GM12873 (cell line): ENCODE data around the gene PRDM13.

Experiments
- TF ChIP-seq, protein P1 (sequence below): IDR thresholded peaks from 2 replicates; pipeline ENCODE4 v1.5.1; 2012; ENCODE audit warnings: low read depth, mild to moderate bottlenecking, moderate library complexity, low read length, control low read depth; ENCODE audit not compliant: insufficient read depth; ENCODE audit errors: missing control alignments

PRDM13 gene

DNA sequence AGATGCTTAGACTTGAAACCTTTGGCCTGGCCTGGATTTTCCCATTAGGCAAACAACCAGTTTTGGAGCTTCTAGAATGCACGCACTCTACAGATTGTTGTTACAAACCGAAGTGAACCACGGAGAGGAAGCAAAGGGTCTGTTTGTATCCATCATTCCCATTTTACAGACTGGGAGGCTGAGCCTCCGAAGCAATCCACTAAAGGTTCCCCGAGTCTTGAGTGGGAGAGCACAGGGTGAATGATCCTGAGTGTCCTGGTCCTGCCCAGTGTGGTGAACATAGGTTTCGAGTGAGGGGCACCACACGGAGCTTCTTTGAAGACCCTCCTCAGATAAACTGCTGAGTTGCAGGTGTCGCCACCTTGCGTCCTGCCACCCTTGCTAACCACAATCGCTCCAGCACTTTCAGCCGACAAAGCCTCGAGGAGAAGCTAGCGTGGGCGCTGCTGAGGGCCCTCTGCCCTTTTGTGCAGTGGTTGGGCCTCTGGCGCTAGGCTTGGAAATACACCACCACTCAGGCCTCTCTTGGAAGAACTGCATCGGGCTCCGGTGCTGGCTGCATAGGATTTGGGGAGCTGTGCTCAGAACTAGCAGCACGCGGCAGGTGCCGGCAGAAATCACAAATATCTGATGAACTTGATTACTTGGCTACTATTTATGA lies 1.4 kb upstream of the PRDM13 start:
- TF ChIP-seq, protein P1, sequence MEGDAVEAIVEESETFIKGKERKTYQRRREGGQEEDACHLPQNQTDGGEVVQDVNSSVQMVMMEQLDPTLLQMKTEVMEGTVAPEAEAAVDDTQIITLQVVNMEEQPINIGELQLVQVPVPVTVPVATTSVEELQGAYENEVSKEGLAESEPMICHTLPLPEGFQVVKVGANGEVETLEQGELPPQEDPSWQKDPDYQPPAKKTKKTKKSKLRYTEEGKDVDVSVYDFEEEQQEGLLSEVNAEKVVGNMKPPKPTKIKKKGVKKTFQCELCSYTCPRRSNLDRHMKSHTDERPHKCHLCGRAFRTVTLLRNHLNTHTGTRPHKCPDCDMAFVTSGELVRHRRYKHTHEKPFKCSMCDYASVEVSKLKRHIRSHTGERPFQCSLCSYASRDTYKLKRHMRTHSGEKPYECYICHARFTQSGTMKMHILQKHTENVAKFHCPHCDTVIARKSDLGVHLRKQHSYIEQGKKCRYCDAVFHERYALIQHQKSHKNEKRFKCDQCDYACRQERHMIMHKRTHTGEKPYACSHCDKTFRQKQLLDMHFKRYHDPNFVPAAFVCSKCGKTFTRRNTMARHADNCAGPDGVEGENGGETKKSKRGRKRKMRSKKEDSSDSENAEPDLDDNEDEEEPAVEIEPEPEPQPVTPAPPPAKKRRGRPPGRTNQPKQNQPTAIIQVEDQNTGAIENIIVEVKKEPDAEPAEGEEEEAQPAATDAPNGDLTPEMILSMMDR: peak; percentile 29

DNA sequence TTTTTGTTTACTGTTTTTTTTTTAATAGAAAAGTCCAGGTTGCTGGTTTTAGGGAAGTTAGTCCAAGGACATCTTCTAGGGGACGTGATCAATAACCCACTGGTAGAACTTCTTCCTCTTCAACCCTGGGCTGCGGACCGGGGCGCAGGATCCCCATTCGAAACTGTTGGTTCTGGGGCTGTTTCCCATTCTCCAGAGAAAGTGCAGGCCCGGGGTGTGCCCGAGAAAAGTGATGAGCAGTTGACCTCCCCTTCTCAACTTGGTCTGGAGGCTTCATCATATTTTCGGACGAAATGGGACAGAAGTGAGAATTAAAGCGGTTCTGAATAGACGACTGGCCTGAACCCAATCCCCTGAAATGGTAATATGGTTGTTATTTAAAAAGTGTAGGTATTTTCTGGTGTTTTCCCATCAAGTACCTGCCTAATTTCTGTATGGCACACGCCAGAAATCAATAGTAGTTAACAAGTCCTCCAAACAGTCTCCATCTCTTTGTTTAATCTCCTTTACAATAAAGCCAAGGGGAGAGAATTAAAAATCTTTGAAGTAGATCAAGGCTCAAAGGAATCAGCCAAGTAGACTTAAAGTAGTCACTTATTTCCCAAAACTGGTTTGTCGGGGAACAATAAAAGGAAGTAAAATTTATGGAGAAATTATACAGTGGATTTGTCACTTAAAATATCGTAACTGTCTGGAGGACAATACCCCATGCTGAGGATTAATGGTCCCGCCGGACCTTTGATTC lies 550 bp upstream of the PRDM13 start:
- TF ChIP-seq, protein P1: no peak

DNA sequence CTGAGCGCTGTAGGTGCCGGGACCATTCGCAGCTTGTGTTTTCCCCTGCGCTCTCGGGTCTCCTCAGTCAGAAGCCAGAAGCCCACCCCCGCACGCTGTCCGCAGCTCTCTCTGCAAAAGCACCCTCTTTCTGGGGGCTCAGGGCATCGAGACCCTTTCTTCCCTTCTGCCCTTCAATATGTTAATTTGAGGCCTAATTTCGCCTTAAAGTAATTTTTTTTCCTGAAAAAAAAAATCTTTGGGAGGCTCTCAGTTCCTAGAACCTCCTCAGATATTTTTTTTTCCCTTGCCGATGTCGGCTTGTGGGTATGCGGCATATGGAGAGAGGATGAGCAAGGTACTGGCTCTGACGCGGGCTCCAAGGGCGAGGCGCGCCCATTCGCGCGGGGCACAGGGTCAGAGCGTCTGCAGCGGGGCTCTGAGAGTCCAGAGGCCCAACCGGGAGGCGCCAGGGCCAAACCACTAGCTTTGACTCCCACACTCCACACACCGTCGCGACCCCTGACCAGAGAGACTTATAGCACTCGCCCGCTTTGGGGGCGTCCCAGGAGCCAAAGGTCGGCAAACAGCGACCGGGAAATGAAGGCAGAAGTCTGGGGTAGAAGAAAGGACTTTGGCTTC lies 893 bp downstream of the PRDM13 start:
- TF ChIP-seq, protein P1: no peak

DNA sequence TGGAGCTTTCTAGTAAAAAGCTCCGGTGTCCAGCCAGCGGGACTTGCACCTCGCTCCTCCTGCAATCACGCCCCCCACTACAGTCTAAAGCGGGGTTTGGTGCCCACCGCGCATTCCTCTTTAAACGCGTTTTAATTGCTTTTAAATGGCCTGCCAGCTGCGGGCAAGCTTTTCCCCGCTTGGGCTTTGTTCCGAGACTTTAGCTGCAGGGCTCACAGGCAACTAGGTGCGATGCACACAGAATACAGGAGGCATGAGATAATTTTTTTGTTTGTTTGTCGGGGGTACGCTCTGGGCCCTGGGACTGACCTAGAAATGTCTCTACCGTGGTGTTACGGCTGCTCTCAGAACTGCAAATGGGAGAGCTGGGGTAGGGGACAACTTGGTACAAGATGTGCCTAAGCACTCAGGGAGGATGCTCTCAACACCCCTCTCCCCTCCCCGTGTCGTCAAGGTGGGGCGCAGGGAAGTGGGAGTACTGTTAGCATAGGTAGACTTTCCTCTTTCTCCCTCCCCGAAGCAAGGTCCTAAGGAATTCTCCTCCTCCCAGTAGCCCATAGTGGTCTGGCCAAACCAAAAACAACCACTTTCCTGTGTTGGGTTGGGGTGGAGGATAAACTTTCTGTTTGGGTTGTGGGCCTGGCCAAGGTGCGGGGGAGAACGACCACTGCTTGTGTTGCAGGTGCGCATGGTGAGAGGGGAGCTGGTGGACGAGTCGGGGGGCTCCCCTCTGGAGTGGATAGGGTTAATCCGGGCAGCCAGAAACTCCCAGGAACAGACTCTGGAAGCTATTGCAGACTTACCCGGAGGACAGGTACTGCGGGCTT lies 1.6 kb downstream of the PRDM13 start:
- TF ChIP-seq, protein P1: no peak

DNA sequence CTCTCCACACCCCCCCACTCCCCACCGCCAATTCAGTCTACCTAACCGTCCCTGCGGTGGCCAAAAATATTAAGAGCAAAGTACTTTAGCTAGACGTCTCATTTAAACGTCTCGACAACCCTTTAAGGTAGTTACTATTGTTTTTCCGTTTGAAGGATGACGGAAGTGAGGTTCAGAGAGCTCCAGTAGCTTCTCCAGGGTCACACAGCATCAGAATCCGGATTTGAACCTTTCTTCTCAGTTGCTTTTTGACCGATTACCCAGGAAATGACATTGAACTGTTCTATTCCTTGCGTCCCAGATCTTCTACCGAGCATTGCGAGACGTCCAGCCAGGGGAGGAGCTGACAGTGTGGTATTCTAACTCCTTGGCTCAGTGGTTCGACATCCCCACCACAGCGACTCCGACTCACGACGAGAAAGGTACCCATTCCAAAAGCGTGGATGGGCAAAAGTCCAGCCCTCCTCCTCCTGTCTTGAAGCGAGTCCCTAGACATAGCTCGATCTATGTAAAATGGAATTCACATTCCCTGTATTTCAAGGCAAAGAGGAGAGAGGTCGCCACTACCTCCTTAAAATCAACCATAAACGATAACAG lies 2.4 kb downstream of the PRDM13 start:
- TF ChIP-seq, protein P1: no peak

DNA sequence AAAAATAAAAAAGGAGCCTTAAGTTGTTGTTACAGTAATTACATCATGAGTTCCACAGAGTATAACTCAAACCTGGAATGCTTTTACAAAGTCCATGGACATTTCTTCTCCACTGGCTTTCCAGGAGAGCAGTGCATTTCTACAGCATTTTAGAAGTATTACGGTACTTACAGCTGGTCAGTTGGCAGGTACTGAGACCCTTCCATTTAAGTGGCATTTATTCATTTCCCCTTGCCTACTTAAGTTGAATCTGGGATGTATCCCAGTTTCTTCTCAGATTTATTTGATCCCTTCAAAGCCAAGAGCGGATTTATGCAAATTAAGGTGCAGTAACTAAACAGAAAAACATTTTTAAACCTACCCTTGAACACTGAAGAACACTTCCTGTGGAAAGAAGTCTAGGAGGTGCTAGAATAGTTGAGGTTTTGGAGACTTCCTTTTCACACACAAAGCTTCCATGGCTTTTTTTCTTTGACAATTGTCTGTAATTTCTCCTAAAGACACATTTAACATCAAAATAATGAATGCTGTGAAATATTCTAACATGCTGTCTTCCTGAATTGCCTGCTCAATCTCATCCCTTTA lies 3.4 kb downstream of the PRDM13 start:
- TF ChIP-seq, protein P1: no peak
